HCT116 (cell line): ENCODE data around the gene RASA2. TPM values are rescaled to one million over a fixed set of nuclear protein-coding genes. Genes with fewer than 3 reads are reported as not detected.

ENCODE experiments used
- ATAC-seq: fragments of 200-7000 bp; cut with Tn5 transposase; 2 replicates; pipeline ENCODE4 v1.9.1; 2020; ENCODE audit warnings: mild to moderate bottlenecking, moderate library complexity
- BruUV-seq: library from RNA; stranded (reverse); fragments of 400-500 nt; replicated peaks from 2 replicates; lab custom pipeline; 2021; lab: Mats Ljungman, UMichigan
- CTCF ChIA-PET: fragments of 300-600 bp; sonication (Branson Sonifier 250); formaldehyde crosslinking; loops from one replicate; lab custom pipeline; 2021; ENCODE audit warnings: antibody characterized with exemption; lab: Charles Lee
- POLR2A ChIA-PET: fragments of 300-600, 350-600 bp; sonication (Branson Sonifier 250); formaldehyde crosslinking; loops from one replicate; lab custom pipeline; 2021; ENCODE audit warnings: antibody characterized with exemption; lab: Charles Lee
- RAD21 ChIA-PET, 2 experiments: fragments of 300-600 bp; sonication (Branson Sonifier 250); formaldehyde crosslinking; loops; one replicate each; lab custom pipeline; 2023; ENCODE audit warnings: low total read pairs in 2 of 2; ENCODE audit not compliant: uncharacterized antibody in 2 of 2, unreplicated experiment in 2 of 2, low non-redundant PET in 1 of 2; lab: Charles Lee
- DNase-seq: peaks from one replicate; pipeline ENCODE4 v3.0.0-alpha.2; 2010; ENCODE audit warnings: low read depth, low spot score
- H2AFZ ChIP-seq: fragments of 200-600 bp; shearing (Covaris generic), sonication (generic); 2 replicates; pipeline ENCODE4 v1.6.1; 2017; ENCODE audit warnings: low read depth, mixed run types, mixed read lengths, antibody characterized with exemption, low read length; ENCODE audit not compliant: poor library complexity, severe bottlenecking
- H3K27ac ChIP-seq: 2 replicates; pipeline ENCODE4 v1.5.1; 2012; ENCODE audit warnings: low read depth, low read length
- H3K27me3 ChIP-seq: fragments of 200-600 bp; sonication (generic); 2 replicates; pipeline ENCODE4 v1.6.1; 2016; ENCODE audit warnings: mixed run types, low read length, mixed read lengths; ENCODE audit not compliant: insufficient read depth
- H3K36me3 ChIP-seq, 2 experiments: fragments of 200-500 bp in 1 of 2; fragments of 200-600 bp in 1 of 2; sonication (Bioruptor generic) in 1 of 2; sonication (generic) in 1 of 2; 2 replicates each; pipeline versions ENCODE4 v1.5.1 to v1.6.1; 2014 to 2016; ENCODE audit warnings: low read length in 2 of 2, inconsistent platforms in 1 of 2, mixed read lengths in 1 of 2, mixed run types in 1 of 2; ENCODE audit not compliant: insufficient read depth in 2 of 2, control insufficient read depth in 1 of 2
- H3K4me1 ChIP-seq, 2 experiments: fragments of 200-600 bp in 1 of 2; sonication (generic) in 1 of 2; 2 replicates each; pipeline versions ENCODE4 v1.5.1 to v1.6.1; 2012 to 2017; ENCODE audit warnings: low read length in 2 of 2, inconsistent platforms in 1 of 2, mild to moderate bottlenecking in 1 of 2, mixed read lengths in 1 of 2, mixed run types in 1 of 2, moderate library complexity in 1 of 2; ENCODE audit not compliant: insufficient read depth in 2 of 2, control insufficient read depth in 1 of 2
- H3K4me2 ChIP-seq: fragments of 200-600 bp; sonication (generic); 2 replicates; pipeline ENCODE4 v1.6.1; 2017; ENCODE audit warnings: mixed run types, low read length, mixed read lengths
- H3K4me3 ChIP-seq, 2 experiments: fragments of 200-600 bp in 1 of 2; sonication (generic) in 1 of 2; replicated peaks in 1 of 2; 2 replicates each; pipeline ENCODE4 v1.5.1; 2011 to 2016; ENCODE audit warnings: low read length in 2 of 2, control low read depth in 1 of 2, low read depth in 1 of 2, mild to moderate bottlenecking in 1 of 2, mixed read lengths in 1 of 2, mixed run types in 1 of 2
- H3K79me2 ChIP-seq: fragments of 200-600 bp; sonication (generic); 2 replicates; pipeline ENCODE4 v1.6.1; 2017; ENCODE audit warnings: mild to moderate bottlenecking, mixed run types, low read length, moderate library complexity, mixed read lengths; ENCODE audit not compliant: insufficient read depth
- H3K9ac ChIP-seq: fragments of 200-600 bp; sonication (generic); 2 replicates; pipeline ENCODE4 v1.6.1; 2016; ENCODE audit warnings: low read length, mixed read lengths
- H3K9me2 ChIP-seq: fragments of 200-600 bp; sonication (generic), shearing (Covaris generic); 2 replicates; pipeline ENCODE4 v1.6.1; 2017; ENCODE audit warnings: mixed run types, mild to moderate bottlenecking, moderate library complexity; ENCODE audit not compliant: insufficient read depth
- H3K9me3 ChIP-seq, 2 experiments: fragments of 200-500 bp in 1 of 2; fragments of 200-600 bp in 1 of 2; sonication (Bioruptor generic) in 1 of 2; sonication (generic) in 1 of 2; 2 replicates each; pipeline ENCODE4 v1.6.1; 2014 to 2017; ENCODE audit warnings: low read length in 2 of 2, mixed read lengths in 2 of 2, inconsistent platforms in 1 of 2, low read depth in 1 of 2, mild to moderate bottlenecking in 1 of 2, mixed run types in 1 of 2, moderate library complexity in 1 of 2; ENCODE audit not compliant: control insufficient read depth in 1 of 2, insufficient read depth in 1 of 2
- H4K20me1 ChIP-seq: fragments of 200-600 bp; sonication (generic), shearing (Covaris generic); 2 replicates; pipeline ENCODE4 v1.6.1; 2017; ENCODE audit warnings: mixed run types, mild to moderate bottlenecking, moderate library complexity; ENCODE audit not compliant: insufficient read depth
- ATF3 ChIP-seq: IDR thresholded peaks from 2 replicates; pipeline ENCODE4 v1.6.1; 2012
- CBX3 ChIP-seq: IDR thresholded peaks from 2 replicates; pipeline ENCODE4 v1.6.1; 2012; ENCODE audit warnings: low read depth
- CEBPB ChIP-seq: IDR thresholded peaks from 2 replicates; pipeline ENCODE4 v1.6.1; 2012; ENCODE audit warnings: low read depth
- CTCF ChIP-seq, 3 experiments: fragments of 200-600 bp in 1 of 3; sonication (generic) in 1 of 3; IDR thresholded peaks in 2 of 3; conservative IDR thresholded peaks in 1 of 3; 2 replicates each; pipeline ENCODE4 v1.5.1; 2012 to 2017; ENCODE audit warnings: low read depth in 2 of 3, low read length in 2 of 3, antibody characterized with exemption in 1 of 3, borderline replicate concordance in 1 of 3, control low read depth in 1 of 3, mild to moderate bottlenecking in 1 of 3, mixed read lengths in 1 of 3, mixed run types in 1 of 3, moderate library complexity in 1 of 3; ENCODE audit not compliant: insufficient read depth in 1 of 3
- EGR1 ChIP-seq: IDR thresholded peaks from 2 replicates; pipeline ENCODE4 v1.6.1; 2012; ENCODE audit warnings: low read depth
- EZH2 ChIP-seq: fragments of 200-600 bp; sonication (generic); IDR thresholded peaks from 2 replicates; pipeline ENCODE4 v1.6.1; 2017; ENCODE audit warnings: antibody characterized with exemption, mixed run types
- JUND ChIP-seq: IDR thresholded peaks from 2 replicates; pipeline ENCODE4 v1.6.1; 2012
- POLR2A ChIP-seq: IDR thresholded peaks from 2 replicates; pipeline ENCODE4 v1.7.0; 2011; ENCODE audit warnings: borderline replicate concordance; ENCODE audit not compliant: insufficient read depth, insufficient read length; ENCODE audit errors: extremely low read depth
- POLR2AphosphoS5 ChIP-seq: IDR thresholded peaks from 2 replicates; pipeline ENCODE4 v1.6.1; 2011; ENCODE audit warnings: mild to moderate bottlenecking, low read depth, low read length, moderate library complexity
- RAD21 ChIP-seq: IDR thresholded peaks from 2 replicates; pipeline ENCODE4 v1.6.1; 2012; ENCODE audit warnings: low read depth, mild to moderate bottlenecking
- SP1 ChIP-seq: IDR thresholded peaks from 2 replicates; pipeline ENCODE4 v1.6.1; 2012; ENCODE audit warnings: low read depth
- SRF ChIP-seq: IDR thresholded peaks from 2 replicates; pipeline ENCODE4 v1.6.1; 2012; ENCODE audit warnings: low read depth
- TCF7L2 ChIP-seq: IDR thresholded peaks from 2 replicates; pipeline ENCODE4 v1.7.0; 2011; ENCODE audit warnings: borderline replicate concordance, inconsistent platforms; ENCODE audit not compliant: insufficient read depth, insufficient read length; ENCODE audit errors: extremely low read depth
- ZBTB33 ChIP-seq: IDR thresholded peaks from 2 replicates; pipeline ENCODE4 v1.6.1; 2011; ENCODE audit warnings: mild to moderate bottlenecking, low read length, moderate library complexity; ENCODE audit not compliant: insufficient replicate concordance; ENCODE audit errors: extremely low read depth
- ZFX ChIP-seq: fragments of 450-650 bp; IDR thresholded peaks from 2 replicates; pipeline ENCODE4 v1.6.1; 2017
- ZNF274 ChIP-seq: fragments of 200-500 bp; sonication (Bioruptor generic); IDR thresholded peaks from 2 replicates; pipeline ENCODE4 v1.6.1; 2014; ENCODE audit warnings: mild to moderate bottlenecking, low read depth, low read length, inconsistent platforms
- intact Hi-C: fragments of 100-400 bp; cut with micrococcal nuclease; formaldehyde crosslinking; loops from 2 replicates; pipeline ENCODE4 v1.10.0; 2022
- total RNA-seq: library from RNA; stranded (reverse); gene quantifications from one replicate; pipeline ENCODE4 v1.2.1, GENCODE V29; 2021; ENCODE audit not compliant: unreplicated experiment

The RASA2 gene
- total RNA-seq, 1 experiment from 2014 or later = 12.8 TPM

- CTCF ChIA-PET = no interaction called here
- Histone ChIP-seq H3K9me2 (no peaks in the 10 kb centered on the region), H2AFZ (no peak overlapping the region), H3K4me3 (no peak overlapping the region), H3K27me3 (no peaks in the 10 kb centered on the region), H4K20me1 (no peaks in the 10 kb centered on the region), H3K79me2 (no peaks in the 10 kb centered on the region), H3K4me2 (no peak overlapping the region), H3K36me3 (no peaks in the 10 kb centered on the region), H3K9me3 (no peaks in the 10 kb centered on the region), H3K4me1 (no peaks in the 10 kb centered on the region), H3K27ac (no peak overlapping the region), H3K9ac (no peak overlapping the region)
- RAD21 ChIA-PET = no interaction called here
- POLR2A ChIA-PET = no interaction called here
- BruUV-seq = no TSS peak
- DNase-seq (no peak), ATAC-seq (no peak)
- TF ChIP-seq ZFX (no peak), ZNF274 (no peak), ATF3 (no peak), POLR2A (no peak), ZBTB33 (no peak), CEBPB (no peak), POLR2AphosphoS5 (no peak), JUND (no peak), SP1 (no peak), RAD21 (no peak), CBX3 (no peak), EZH2 (no peak), TCF7L2 (no peak), SRF (no peak), CTCF (IDR thresholded peaks at IDR 0.05 in 2 of 3, conservative IDR thresholded peaks at IDR 0.05 in 1 of 3; ENCODE audit: borderline replicate concordance in 1 of 3, insufficient read depth in 1 of 3, low read depth in 2 of 3, low read length in 2 of 3) (no peak), EGR1 (no peak)
- intact Hi-C loops = no loop called here
Measured at GRCh38 chr3:141623691-141624090, 136.9 kb downstream of the RASA2 start.
